HEK293 (cell line): ENCODE measurements around the gene UPK3A.

ENCODE experiments used
- CTCF ChIA-PET: fragments of 350-600 bp; formaldehyde crosslinking; extraction: SDS; loops from one replicate; lab custom pipeline; 2021; ENCODE audit warnings: antibody characterized with exemption; lab: Yijun Ruan, JAX
- POLR2A ChIA-PET: fragments of 300-600 bp; formaldehyde crosslinking; extraction: SDS; loops from one replicate; lab custom pipeline; 2020; ENCODE audit warnings: antibody characterized with exemption, inconsistent platforms; lab: Yijun Ruan, JAX
- H3K27ac ChIP-seq: fragments of 200-500 bp; sonication (Bioruptor generic); 2 replicates; pipeline ENCODE4 v1.5.1; 2014; ENCODE audit warnings: low read depth, low read length, control low read depth, inconsistent platforms; ENCODE audit errors: extremely low read depth
- H3K36me3 ChIP-seq, 2 experiments: fragments of 200-500 bp in 1 of 2; sonication (Bioruptor generic) in 1 of 2; 1 replicate in 1 of 2; 2 replicates in 1 of 2; pipeline ENCODE4 v1.5.1; 2014 to 2017; ENCODE audit warnings: inconsistent platforms in 2 of 2, low read length in 2 of 2; ENCODE audit not compliant: control insufficient read depth in 2 of 2, insufficient read depth in 1 of 2
- H3K4me1 ChIP-seq: fragments of 200-500 bp; sonication (Bioruptor generic); 2 replicates; pipeline ENCODE4 v1.5.1; 2014; ENCODE audit warnings: mild to moderate bottlenecking, low read length, inconsistent platforms; ENCODE audit not compliant: control insufficient read depth, insufficient read depth
- H3K4me3 ChIP-seq: 2 replicates; pipeline ENCODE4 v1.5.1; 2011; ENCODE audit warnings: low read depth, mild to moderate bottlenecking, control low read depth, low read length, moderate library complexity
- H3K9me3 ChIP-seq: fragments of 200-500 bp; sonication (Bioruptor generic); 2 replicates; pipeline ENCODE4 v1.5.1; 2014; ENCODE audit warnings: low read depth, low read length, inconsistent platforms; ENCODE audit not compliant: control insufficient read depth, insufficient read depth
- KLF7 ChIP-seq: fragments of 450-650 bp; formaldehyde crosslinking; IDR thresholded peaks from 2 replicates; pipeline ENCODE4 v1.5.1; 2016; ENCODE audit warnings: missing biosample characterization, missing genetic modification characterization, borderline replicate concordance
- ZFHX2 ChIP-seq: fragments of 450-650 bp; formaldehyde crosslinking; conservative IDR thresholded peaks from 2 replicates; pipeline ENCODE4 v1.5.1; 2016; ENCODE audit warnings: missing biosample characterization, missing genetic modification characterization
- ZNF133 ChIP-seq: fragments of 450-650 bp; formaldehyde crosslinking; IDR thresholded peaks from 2 replicates; pipeline ENCODE4 v1.5.1; 2016; ENCODE audit warnings: missing biosample characterization, missing genetic modification characterization
- ZNF140 ChIP-seq: fragments of 450-650 bp; formaldehyde crosslinking; IDR thresholded peaks from 2 replicates; pipeline ENCODE4 v1.5.1; 2016; ENCODE audit warnings: missing biosample characterization, missing genetic modification characterization
- ZNF223 ChIP-seq: fragments of 450-650 bp; formaldehyde crosslinking; IDR thresholded peaks from 2 replicates; pipeline ENCODE4 v1.5.1; 2016; ENCODE audit warnings: missing biosample characterization, missing genetic modification characterization
- ZNF302 ChIP-seq: fragments of 450-650 bp; formaldehyde crosslinking; IDR thresholded peaks from 2 replicates; pipeline ENCODE4 v1.5.1; 2016; ENCODE audit warnings: missing biosample characterization, missing genetic modification characterization, low read depth
- ZNF521 ChIP-seq: fragments of 450-650 bp; formaldehyde crosslinking; IDR thresholded peaks from 2 replicates; pipeline ENCODE4 v1.5.1; 2017; ENCODE audit warnings: missing biosample characterization, mild to moderate bottlenecking, missing genetic modification characterization
- ZNF530 ChIP-seq: fragments of 450-650 bp; formaldehyde crosslinking; IDR thresholded peaks from 2 replicates; pipeline ENCODE4 v1.5.1; 2016; ENCODE audit warnings: low read depth, missing biosample characterization, missing genetic modification characterization
- ZNF600 ChIP-seq: fragments of 450-650 bp; formaldehyde crosslinking; IDR thresholded peaks from 2 replicates; pipeline ENCODE4 v1.5.1; 2016; ENCODE audit warnings: missing biosample characterization, missing genetic modification characterization
- ZNF677 ChIP-seq: fragments of 450-650 bp; IDR thresholded peaks from 2 replicates; pipeline ENCODE4 v1.5.0; 2018; ENCODE audit warnings: missing biosample characterization, mild to moderate bottlenecking, missing genetic modification characterization, moderate library complexity
- ZNF776 ChIP-seq: fragments of 450-650 bp; formaldehyde crosslinking; IDR thresholded peaks from 2 replicates; pipeline ENCODE4 v1.5.0; 2017; ENCODE audit warnings: missing biosample characterization, missing genetic modification characterization, borderline replicate concordance
- ZNF777 ChIP-seq: fragments of 450-650 bp; formaldehyde crosslinking; IDR thresholded peaks from 2 replicates; pipeline ENCODE4 v1.5.1; 2017; ENCODE audit warnings: missing biosample characterization, missing genetic modification characterization, borderline replicate concordance
- ZNF785 ChIP-seq: fragments of 450-650 bp; formaldehyde crosslinking; IDR thresholded peaks from 2 replicates; pipeline ENCODE4 v1.5.1; 2016; ENCODE audit warnings: missing biosample characterization, missing genetic modification characterization
- ZNF791 ChIP-seq: fragments of 450-650 bp; formaldehyde crosslinking; IDR thresholded peaks from 2 replicates; pipeline ENCODE4 v1.5.1; 2016; ENCODE audit warnings: missing biosample characterization, missing genetic modification characterization
- ZNF837 ChIP-seq: fragments of 450-650 bp; formaldehyde crosslinking; IDR thresholded peaks from 2 replicates; pipeline ENCODE4 v1.5.1; 2016; ENCODE audit warnings: missing biosample characterization, missing genetic modification characterization
- TF ChIP-seq, protein P1 (sequence below): fragments of 450-650 bp; formaldehyde crosslinking; IDR thresholded peaks from 2 replicates; pipeline ENCODE4 v1.5.1; 2016; ENCODE audit warnings: missing biosample characterization, missing genetic modification characterization
- TF ChIP-seq, protein P2 (sequence below): IDR thresholded peaks from 2 replicates; pipeline ENCODE4 v1.6.1; 2011; ENCODE audit warnings: mild to moderate bottlenecking, low read depth, low read length, borderline replicate concordance
- TF ChIP-seq, protein P3 (sequence below): fragments of 450-650 bp; formaldehyde crosslinking; IDR thresholded peaks from 2 replicates; pipeline ENCODE4 v1.5.1; 2016; ENCODE audit warnings: missing biosample characterization, missing genetic modification characterization
- TF ChIP-seq, protein P4 (sequence below): fragments of 450-650 bp; formaldehyde crosslinking; IDR thresholded peaks from 2 replicates; pipeline ENCODE4 v1.5.1; 2016; ENCODE audit warnings: missing biosample characterization, missing genetic modification characterization
- TF ChIP-seq, protein P5 (sequence below): fragments of 450-650 bp; formaldehyde crosslinking; IDR thresholded peaks from 2 replicates; pipeline ENCODE4 v1.5.1; 2016; ENCODE audit warnings: missing biosample characterization, missing genetic modification characterization, borderline replicate concordance
- TF ChIP-seq, protein P6 (sequence below): fragments of 450-650 bp; formaldehyde crosslinking; IDR thresholded peaks from 2 replicates; pipeline ENCODE4 v1.5.1; 2016; ENCODE audit warnings: missing biosample characterization, missing genetic modification characterization
- TF ChIP-seq, protein P7 (sequence below): fragments of 450-650 bp; formaldehyde crosslinking; IDR thresholded peaks from 2 replicates; pipeline ENCODE4 v1.5.1; 2016; ENCODE audit warnings: missing biosample characterization, missing genetic modification characterization

Gene UPK3A

DNA sequence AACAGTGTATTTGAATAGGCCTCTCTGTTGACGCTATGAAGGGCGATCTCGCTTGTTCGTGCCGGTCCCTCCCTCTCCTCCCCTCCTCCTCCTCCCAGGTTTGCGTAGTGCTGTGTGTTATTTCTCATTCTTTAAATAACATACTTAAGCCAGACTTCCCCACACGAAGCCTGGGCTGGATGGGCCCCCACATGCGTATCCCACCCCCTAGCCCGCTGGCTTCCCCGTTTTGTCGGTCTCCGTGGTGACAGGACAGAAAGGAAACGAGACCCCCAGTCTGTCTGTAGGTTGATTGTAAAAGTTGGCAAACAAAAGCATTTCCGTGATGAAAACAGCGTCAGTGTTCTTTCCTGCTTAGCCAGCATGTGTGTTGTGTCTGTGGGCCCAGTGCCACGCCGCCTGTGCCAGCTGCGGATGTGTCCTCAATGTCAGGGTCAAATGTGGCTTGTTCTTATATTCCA lies 52.3 kb downstream of the UPK3A start:
- no peak overlapping the region for H3K4me3 ChIP-seq
- CTCF ChIA-PET, result no interaction called here
- TF ChIP-seq ZNF791 (tag by site-specific recombination) (no peak), ZNF530 (no peak), ZNF776 (no peak), ZNF140 (no peak), ZNF302 (tag by site-specific recombination) (no peak), ZFHX2 (tag by site-specific recombination) (no peak), ZNF677 (tag by site-specific recombination) (no peak), KLF7 (tag by site-specific recombination) (no peak), ZNF777 (no peak), ZNF785 (tag by site-specific recombination) (no peak)
- TF ChIP-seq, protein P1, sequence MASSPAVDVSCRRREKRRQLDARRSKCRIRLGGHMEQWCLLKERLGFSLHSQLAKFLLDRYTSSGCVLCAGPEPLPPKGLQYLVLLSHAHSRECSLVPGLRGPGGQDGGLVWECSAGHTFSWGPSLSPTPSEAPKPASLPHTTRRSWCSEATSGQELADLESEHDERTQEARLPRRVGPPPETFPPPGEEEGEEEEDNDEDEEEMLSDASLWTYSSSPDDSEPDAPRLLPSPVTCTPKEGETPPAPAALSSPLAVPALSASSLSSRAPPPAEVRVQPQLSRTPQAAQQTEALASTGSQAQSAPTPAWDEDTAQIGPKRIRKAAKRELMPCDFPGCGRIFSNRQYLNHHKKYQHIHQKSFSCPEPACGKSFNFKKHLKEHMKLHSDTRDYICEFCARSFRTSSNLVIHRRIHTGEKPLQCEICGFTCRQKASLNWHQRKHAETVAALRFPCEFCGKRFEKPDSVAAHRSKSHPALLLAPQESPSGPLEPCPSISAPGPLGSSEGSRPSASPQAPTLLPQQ (tag by site-specific recombination), result no peak
- TF ChIP-seq, protein P2, sequence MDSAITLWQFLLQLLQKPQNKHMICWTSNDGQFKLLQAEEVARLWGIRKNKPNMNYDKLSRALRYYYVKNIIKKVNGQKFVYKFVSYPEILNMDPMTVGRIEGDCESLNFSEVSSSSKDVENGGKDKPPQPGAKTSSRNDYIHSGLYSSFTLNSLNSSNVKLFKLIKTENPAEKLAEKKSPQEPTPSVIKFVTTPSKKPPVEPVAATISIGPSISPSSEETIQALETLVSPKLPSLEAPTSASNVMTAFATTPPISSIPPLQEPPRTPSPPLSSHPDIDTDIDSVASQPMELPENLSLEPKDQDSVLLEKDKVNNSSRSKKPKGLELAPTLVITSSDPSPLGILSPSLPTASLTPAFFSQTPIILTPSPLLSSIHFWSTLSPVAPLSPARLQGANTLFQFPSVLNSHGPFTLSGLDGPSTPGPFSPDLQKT, result no peak
- TF ChIP-seq, protein P3, sequence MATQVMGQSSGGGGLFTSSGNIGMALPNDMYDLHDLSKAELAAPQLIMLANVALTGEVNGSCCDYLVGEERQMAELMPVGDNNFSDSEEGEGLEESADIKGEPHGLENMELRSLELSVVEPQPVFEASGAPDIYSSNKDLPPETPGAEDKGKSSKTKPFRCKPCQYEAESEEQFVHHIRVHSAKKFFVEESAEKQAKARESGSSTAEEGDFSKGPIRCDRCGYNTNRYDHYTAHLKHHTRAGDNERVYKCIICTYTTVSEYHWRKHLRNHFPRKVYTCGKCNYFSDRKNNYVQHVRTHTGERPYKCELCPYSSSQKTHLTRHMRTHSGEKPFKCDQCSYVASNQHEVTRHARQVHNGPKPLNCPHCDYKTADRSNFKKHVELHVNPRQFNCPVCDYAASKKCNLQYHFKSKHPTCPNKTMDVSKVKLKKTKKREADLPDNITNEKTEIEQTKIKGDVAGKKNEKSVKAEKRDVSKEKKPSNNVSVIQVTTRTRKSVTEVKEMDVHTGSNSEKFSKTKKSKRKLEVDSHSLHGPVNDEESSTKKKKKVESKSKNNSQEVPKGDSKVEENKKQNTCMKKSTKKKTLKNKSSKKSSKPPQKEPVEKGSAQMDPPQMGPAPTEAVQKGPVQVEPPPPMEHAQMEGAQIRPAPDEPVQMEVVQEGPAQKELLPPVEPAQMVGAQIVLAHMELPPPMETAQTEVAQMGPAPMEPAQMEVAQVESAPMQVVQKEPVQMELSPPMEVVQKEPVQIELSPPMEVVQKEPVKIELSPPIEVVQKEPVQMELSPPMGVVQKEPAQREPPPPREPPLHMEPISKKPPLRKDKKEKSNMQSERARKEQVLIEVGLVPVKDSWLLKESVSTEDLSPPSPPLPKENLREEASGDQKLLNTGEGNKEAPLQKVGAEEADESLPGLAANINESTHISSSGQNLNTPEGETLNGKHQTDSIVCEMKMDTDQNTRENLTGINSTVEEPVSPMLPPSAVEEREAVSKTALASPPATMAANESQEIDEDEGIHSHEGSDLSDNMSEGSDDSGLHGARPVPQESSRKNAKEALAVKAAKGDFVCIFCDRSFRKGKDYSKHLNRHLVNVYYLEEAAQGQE (tag by site-specific recombination), result no peak
- TF ChIP-seq, protein P4, sequence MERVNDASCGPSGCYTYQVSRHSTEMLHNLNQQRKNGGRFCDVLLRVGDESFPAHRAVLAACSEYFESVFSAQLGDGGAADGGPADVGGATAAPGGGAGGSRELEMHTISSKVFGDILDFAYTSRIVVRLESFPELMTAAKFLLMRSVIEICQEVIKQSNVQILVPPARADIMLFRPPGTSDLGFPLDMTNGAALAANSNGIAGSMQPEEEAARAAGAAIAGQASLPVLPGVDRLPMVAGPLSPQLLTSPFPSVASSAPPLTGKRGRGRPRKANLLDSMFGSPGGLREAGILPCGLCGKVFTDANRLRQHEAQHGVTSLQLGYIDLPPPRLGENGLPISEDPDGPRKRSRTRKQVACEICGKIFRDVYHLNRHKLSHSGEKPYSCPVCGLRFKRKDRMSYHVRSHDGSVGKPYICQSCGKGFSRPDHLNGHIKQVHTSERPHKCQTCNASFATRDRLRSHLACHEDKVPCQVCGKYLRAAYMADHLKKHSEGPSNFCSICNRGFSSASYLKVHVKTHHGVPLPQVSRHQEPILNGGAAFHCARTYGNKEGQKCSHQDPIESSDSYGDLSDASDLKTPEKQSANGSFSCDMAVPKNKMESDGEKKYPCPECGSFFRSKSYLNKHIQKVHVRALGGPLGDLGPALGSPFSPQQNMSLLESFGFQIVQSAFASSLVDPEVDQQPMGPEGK (tag by site-specific recombination), result no peak
- TF ChIP-seq, protein P5, sequence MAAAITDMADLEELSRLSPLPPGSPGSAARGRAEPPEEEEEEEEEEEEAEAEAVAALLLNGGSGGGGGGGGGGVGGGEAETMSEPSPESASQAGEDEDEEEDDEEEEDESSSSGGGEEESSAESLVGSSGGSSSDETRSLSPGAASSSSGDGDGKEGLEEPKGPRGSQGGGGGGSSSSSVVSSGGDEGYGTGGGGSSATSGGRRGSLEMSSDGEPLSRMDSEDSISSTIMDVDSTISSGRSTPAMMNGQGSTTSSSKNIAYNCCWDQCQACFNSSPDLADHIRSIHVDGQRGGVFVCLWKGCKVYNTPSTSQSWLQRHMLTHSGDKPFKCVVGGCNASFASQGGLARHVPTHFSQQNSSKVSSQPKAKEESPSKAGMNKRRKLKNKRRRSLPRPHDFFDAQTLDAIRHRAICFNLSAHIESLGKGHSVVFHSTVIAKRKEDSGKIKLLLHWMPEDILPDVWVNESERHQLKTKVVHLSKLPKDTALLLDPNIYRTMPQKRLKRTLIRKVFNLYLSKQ (tag by site-specific recombination), result no peak
- no peak overlapping the region for H3K27ac ChIP-seq
- no peaks in the 10 kb centered on the region for H3K4me1 ChIP-seq
- H3K36me3 ChIP-seq, result peaks cover 48 to 92% of the 10 kb centered on the region in 2 experiments
- H3K9me3 ChIP-seq, result no peaks in the 10 kb centered on the region
- POLR2A ChIA-PET, result no interaction called here

DNA sequence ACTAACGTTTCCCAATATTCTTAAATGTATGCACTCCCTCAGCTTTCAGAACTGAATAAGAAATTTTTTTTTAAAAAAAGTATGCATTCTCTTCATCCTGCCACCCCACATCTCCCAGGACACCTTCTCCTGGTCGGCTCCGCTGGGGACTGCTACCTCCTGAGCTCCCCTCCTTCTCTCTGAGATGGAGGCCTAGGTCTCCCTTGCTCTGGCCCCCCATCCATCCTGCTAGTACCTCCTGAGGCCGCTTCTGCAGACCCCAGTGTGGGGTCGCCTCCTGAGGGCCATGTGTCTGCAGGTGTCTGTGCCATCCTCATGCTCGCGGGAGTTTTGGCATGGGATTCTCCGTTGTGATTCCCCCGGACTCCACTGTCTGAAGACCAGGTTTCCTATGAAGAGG lies 52.8 kb downstream of the UPK3A start:
- Histone ChIP-seq H3K4me3 (no peak overlapping the region), H3K9me3 (no peaks in the 10 kb centered on the region), H3K36me3 (peaks cover 50 to 91% of the 10 kb centered on the region in 2 experiments), H3K4me1 (no peaks in the 10 kb centered on the region), H3K27ac (no peak overlapping the region)
- POLR2A ChIA-PET, result no interaction called here
- CTCF ChIA-PET, result no interaction called here
- TF ChIP-seq ZNF521 (tag by site-specific recombination) (no peak), ZNF133 (tag by site-specific recombination) (no peak), ZNF837 (tag by site-specific recombination) (no peak), ZNF600 (tag by site-specific recombination) (no peak), ZNF223 (no peak)
- TF ChIP-seq, protein P6, sequence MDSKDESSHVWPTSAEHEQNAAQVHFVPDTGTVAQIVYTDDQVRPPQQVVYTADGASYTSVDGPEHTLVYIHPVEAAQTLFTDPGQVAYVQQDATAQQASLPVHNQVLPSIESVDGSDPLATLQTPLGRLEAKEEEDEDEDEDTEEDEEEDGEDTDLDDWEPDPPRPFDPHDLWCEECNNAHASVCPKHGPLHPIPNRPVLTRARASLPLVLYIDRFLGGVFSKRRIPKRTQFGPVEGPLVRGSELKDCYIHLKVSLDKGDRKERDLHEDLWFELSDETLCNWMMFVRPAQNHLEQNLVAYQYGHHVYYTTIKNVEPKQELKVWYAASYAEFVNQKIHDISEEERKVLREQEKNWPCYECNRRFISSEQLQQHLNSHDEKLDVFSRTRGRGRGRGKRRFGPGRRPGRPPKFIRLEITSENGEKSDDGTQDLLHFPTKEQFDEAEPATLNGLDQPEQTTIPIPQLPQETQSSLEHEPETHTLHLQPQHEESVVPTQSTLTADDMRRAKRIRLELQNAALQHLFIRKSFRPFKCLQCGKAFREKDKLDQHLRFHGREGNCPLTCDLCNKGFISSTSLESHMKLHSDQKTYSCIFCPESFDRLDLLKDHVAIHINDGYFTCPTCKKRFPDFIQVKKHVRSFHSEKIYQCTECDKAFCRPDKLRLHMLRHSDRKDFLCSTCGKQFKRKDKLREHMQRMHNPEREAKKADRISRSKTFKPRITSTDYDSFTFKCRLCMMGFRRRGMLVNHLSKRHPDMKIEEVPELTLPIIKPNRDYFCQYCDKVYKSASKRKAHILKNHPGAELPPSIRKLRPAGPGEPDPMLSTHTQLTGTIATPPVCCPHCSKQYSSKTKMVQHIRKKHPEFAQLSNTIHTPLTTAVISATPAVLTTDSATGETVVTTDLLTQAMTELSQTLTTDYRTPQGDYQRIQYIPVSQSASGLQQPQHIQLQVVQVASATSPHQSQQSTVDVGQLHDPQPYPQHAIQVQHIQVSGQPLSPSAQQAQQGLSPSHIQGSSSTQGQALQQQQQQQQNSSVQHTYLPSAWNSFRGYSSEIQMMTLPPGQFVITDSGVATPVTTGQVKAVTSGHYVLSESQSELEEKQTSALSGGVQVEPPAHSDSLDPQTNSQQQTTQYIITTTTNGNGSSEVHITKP (tag by site-specific recombination), result no peak
- TF ChIP-seq, protein P7, sequence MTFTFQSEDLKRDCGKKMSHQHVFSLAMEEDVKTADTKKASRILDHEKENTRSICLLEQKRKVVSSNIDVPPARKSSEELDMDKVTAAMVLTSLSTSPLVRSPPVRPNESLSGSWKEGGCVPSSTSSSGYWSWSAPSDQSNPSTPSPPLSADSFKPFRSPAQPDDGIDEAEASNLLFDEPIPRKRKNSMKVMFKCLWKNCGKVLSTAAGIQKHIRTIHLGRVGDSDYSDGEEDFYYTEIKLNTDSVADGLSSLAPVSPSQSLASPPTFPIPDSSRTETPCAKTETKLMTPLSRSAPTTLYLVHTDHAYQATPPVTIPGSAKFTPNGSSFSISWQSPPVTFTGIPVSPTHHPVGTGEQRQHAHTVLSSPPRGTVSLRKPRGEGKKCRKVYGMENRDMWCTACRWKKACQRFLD, result no peak
